Measurements from ENCODE around the gene TUBB4B.

DNA sequence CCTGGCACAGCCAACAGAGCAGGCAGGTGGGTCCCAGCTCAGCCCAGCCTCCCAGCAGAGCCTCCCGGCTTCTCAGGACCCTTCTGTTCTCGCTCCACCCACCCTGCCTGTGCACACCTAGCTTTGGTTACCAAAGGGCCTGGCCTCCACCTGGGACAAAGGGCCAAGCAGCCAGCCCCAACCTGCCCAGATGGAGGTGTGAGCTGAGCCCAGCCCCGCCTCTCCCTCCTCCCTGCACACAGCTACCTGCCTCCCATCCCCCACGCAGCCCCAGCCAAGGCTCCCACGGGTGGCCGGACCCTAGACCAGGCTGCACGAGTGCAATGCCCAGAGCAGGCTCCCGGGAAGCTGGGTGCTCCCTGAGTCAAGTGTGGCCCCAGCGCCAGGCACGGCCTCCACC lies 46.2 kb upstream of the TUBB4B start:
- TF ChIP-seq, protein P1, sequence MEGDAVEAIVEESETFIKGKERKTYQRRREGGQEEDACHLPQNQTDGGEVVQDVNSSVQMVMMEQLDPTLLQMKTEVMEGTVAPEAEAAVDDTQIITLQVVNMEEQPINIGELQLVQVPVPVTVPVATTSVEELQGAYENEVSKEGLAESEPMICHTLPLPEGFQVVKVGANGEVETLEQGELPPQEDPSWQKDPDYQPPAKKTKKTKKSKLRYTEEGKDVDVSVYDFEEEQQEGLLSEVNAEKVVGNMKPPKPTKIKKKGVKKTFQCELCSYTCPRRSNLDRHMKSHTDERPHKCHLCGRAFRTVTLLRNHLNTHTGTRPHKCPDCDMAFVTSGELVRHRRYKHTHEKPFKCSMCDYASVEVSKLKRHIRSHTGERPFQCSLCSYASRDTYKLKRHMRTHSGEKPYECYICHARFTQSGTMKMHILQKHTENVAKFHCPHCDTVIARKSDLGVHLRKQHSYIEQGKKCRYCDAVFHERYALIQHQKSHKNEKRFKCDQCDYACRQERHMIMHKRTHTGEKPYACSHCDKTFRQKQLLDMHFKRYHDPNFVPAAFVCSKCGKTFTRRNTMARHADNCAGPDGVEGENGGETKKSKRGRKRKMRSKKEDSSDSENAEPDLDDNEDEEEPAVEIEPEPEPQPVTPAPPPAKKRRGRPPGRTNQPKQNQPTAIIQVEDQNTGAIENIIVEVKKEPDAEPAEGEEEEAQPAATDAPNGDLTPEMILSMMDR (IDR thresholded peaks at IDR 0.05) = no peak
- no peak for TF ChIP-seq POLR2A (IDR thresholded peaks at IDR 0.05)
- no peak for TF ChIP-seq EP300 (IDR thresholded peaks at IDR 0.05; ENCODE audit: low read depth)
- peak in 1 of 3 donors; percentile 6 for TF ChIP-seq POLR2AphosphoS5 (IDR thresholded peaks at IDR 0.05)
